ENCODE results near the gene ABHD5. TPM values are rescaled to one million over a fixed set of nuclear protein-coding genes. Genes with fewer than 3 reads are reported as not detected.

Gene ABHD5
- total and polyA plus RNA-seq, 2 of the 8 experiments (the other 6 are each of a cell fraction or from before 2014, with no cell fraction given), result 10.5 to 16.4 TPM

- TF ChIP-seq CTBP2 (IDR thresholded peaks at IDR 0.05; ENCODE audit: borderline replicate concordance, insufficient read depth, insufficient read length, low read length) (no peak), JUND (IDR thresholded peaks at IDR 0.05; ENCODE audit: low read length) (no peak), KDM4A (IDR thresholded peaks at IDR 0.05; ENCODE audit: low read depth, low read length, severe bottlenecking) (no peak), BCL11A (IDR thresholded peaks at IDR 0.05; ENCODE audit: low read depth in 2 of 2, low read length in 2 of 2) (no peak)
Measured at GRCh38 chr3:43693594-43693993, 2.9 kb downstream of the ABHD5 start (continued).
